Uterus (tissue), 4 donors: Measurements from ENCODE around the gene HLF. TPM values are rescaled to one million over a fixed set of nuclear protein-coding genes. Genes with fewer than 3 reads are reported as not detected.

Experiments used
- DNase-seq, 2 donors: peaks; one replicate each; pipeline ENCODE4 v3.0.0-alpha.2; 2019 to 2020
- H3K27ac ChIP-seq, 2 donors: fragments of 200-600 bp; sonication (generic); 1 replicate in 1 of 2; 2 replicates in 1 of 2; pipeline ENCODE4 v1.5.1; 2016 to 2018
- H3K27me3 ChIP-seq, 2 donors: fragments of 200-600 bp; sonication (generic); one replicate each; pipeline ENCODE4 v1.5.1; 2018 to 2019; ENCODE audit warnings: control low read depth in 1 of 2
- H3K36me3 ChIP-seq, 2 donors: fragments of 200-600 bp; sonication (generic); one replicate each; pipeline ENCODE4 v1.5.1; 2019; ENCODE audit warnings: control low read depth in 1 of 2
- H3K4me1 ChIP-seq, 2 donors: fragments of 200-600 bp; sonication (generic); one replicate each; pipeline ENCODE4 v1.5.1; 2018 to 2019; ENCODE audit warnings: control low read depth in 1 of 2
- H3K4me3 ChIP-seq, 2 donors: fragments of 200-600 bp; sonication (generic); 1 replicate in 1 of 2; 2 replicates in 1 of 2; pipeline ENCODE4 v1.5.1; 2018 to 2019; ENCODE audit warnings: mild to moderate bottlenecking in 1 of 2
- H3K9me3 ChIP-seq, 2 donors: fragments of 200-600 bp; sonication (generic); one replicate each; pipeline ENCODE4 v1.5.1; 2019; ENCODE audit warnings: control low read depth in 1 of 2
- POLR2A ChIP-seq, 2 donors: fragments of 450-650 bp; IDR thresholded peaks; one replicate each; pipeline ENCODE4 v1.6.1; 2016; ENCODE audit warnings: antibody characterized with exemption in 2 of 2, mild to moderate bottlenecking in 1 of 2, moderate library complexity in 1 of 2
- intact Hi-C: fragments of 100-400 bp; cut with DNase I; formaldehyde crosslinking; loops from one replicate; pipeline ENCODE4 v1.15.1; 2023; ENCODE audit warnings: low total_unique reads
- total RNA-seq, 4 donors: library from RNA; depleted of rRNA in 3 of 4; stranded (reverse); fragments of >200 nt in 3 of 4; gene quantifications; one replicate each; pipeline versions ENCODE4 v1.1.0 to v1.2.4, GENCODE V29; 2014 to 2023
- TF ChIP-seq, protein P1 (sequence below), 4 experiments: fragments of 200-600 bp in 2 of 4; fragments of 450-650 bp in 2 of 4; sonication (generic) in 2 of 4; IDR thresholded peaks; one replicate each; pipeline ENCODE4 v1.5.1; 2016 to 2019; ENCODE audit warnings: antibody characterized with exemption in 4 of 4, mild to moderate bottlenecking in 2 of 4, moderate library complexity in 1 of 4
- donor health status: DM: yes; HTN: yes; CAD: no.

The HLF gene
- total RNA-seq, 4 donors from 2014 or later: 12.0 to 81.2 (median 50.4) TPM

- H3K4me1 ChIP-seq: no peaks in the 10 kb centered on the region
- intact Hi-C loops: no loop called here
- no peaks in the 10 kb centered on the region for H3K36me3 ChIP-seq
- no peak for TF ChIP-seq POLR2A (IDR thresholded peaks at IDR 0.05)
- TF ChIP-seq, protein P1, sequence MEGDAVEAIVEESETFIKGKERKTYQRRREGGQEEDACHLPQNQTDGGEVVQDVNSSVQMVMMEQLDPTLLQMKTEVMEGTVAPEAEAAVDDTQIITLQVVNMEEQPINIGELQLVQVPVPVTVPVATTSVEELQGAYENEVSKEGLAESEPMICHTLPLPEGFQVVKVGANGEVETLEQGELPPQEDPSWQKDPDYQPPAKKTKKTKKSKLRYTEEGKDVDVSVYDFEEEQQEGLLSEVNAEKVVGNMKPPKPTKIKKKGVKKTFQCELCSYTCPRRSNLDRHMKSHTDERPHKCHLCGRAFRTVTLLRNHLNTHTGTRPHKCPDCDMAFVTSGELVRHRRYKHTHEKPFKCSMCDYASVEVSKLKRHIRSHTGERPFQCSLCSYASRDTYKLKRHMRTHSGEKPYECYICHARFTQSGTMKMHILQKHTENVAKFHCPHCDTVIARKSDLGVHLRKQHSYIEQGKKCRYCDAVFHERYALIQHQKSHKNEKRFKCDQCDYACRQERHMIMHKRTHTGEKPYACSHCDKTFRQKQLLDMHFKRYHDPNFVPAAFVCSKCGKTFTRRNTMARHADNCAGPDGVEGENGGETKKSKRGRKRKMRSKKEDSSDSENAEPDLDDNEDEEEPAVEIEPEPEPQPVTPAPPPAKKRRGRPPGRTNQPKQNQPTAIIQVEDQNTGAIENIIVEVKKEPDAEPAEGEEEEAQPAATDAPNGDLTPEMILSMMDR (IDR thresholded peaks at IDR 0.05): no peak
- H3K27ac ChIP-seq: no peak overlapping the region
- H3K27me3 ChIP-seq: no peaks in the 10 kb centered on the region
- no peak overlapping the region for H3K4me3 ChIP-seq
- no peaks in the 10 kb centered on the region for H3K9me3 ChIP-seq
- no peak for DNase-seq
Measured at GRCh38 chr17:55319933-55320593, 55.3 kb downstream of the HLF start.

DNA sequence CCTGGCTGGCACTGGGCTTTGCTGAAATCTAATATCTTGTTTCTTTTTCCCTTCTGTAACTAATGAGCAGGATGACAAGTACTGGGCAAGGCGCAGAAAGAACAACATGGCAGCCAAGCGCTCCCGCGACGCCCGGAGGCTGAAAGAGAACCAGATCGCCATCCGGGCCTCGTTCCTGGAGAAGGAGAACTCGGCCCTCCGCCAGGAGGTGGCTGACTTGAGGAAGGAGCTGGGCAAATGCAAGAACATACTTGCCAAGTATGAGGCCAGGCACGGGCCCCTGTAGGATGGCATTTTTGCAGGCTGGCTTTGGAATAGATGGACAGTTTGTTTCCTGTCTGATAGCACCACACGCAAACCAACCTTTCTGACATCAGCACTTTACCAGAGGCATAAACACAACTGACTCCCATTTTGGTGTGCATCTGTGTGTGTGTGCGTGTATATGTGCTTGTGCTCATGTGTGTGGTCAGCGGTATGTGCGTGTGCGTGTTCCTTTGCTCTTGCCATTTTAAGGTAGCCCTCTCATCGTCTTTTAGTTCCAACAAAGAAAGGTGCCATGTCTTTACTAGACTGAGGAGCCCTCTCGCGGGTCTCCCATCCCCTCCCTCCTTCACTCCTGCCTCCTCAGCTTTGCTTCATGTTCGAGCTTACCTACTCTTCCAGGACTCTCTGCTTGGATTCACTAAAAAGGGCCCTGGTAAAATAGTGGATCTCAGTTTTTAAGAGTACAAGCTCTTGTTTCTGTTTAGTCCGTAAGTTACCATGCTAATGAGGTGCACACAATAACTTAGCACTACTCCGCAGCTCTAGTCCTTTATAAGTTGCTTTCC is 56.0 kb downstream of the HLF start:
- no peaks in the 10 kb centered on the region for H3K9me3 ChIP-seq
- H3K27ac ChIP-seq: peak overlapping the region; percentile 1 to 46
- no peak overlapping the region for H3K4me3 ChIP-seq

DNA sequence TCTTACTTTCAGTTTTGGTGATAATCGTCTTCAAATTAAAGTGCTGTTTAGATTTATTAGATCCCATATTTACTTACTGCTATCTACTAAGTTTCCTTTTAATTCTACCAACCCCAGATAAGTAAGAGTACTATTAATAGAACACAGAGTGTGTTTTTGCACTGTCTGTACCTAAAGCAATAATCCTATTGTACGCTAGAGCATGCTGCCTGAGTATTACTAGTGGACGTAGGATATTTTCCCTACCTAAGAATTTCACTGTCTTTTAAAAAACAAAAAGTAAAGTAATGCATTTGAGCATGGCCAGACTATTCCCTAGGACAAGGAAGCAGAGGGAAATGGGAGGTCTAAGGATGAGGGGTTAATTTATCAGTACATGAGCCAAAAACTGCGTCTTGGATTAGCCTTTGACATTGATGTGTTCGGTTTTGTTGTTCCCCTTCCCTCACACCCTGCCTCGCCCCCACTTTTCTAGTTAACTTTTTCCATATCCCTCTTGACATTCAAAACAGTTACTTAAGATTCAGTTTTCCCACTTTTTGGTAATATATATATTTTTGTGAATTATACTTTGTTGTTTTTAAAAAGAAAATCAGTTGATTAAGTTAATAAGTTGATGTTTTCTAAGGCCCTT is 56.8 kb downstream of the HLF start:
- H3K27ac ChIP-seq: peak overlapping the region; percentile 1 to 46
- H3K27me3 ChIP-seq: no peaks in the 10 kb centered on the region
- no peak for DNase-seq
- no peaks in the 10 kb centered on the region for H3K36me3 ChIP-seq
- intact Hi-C loops: no loop called here
- TF ChIP-seq, protein P1 (IDR thresholded peaks at IDR 0.05): no peak
- TF ChIP-seq POLR2A (IDR thresholded peaks at IDR 0.05): no peak
- H3K9me3 ChIP-seq: no peaks in the 10 kb centered on the region
- H3K4me1 ChIP-seq: peaks cover 0 to 7% of the 10 kb centered on the region in 2 donors
- no peak overlapping the region for H3K4me3 ChIP-seq

More for the DNA sequence above, 56.0 kb downstream of the HLF start:
- H3K27me3 ChIP-seq: no peaks in the 10 kb centered on the region
- H3K36me3 ChIP-seq: no peaks in the 10 kb centered on the region
- intact Hi-C loops: no loop called here
- TF ChIP-seq POLR2A (IDR thresholded peaks at IDR 0.05): no peak
- TF ChIP-seq, protein P1 (IDR thresholded peaks at IDR 0.05): no peak
- H3K4me1 ChIP-seq: peaks cover 0 to 5% of the 10 kb centered on the region in 2 donors
- no peak for DNase-seq

DNA sequence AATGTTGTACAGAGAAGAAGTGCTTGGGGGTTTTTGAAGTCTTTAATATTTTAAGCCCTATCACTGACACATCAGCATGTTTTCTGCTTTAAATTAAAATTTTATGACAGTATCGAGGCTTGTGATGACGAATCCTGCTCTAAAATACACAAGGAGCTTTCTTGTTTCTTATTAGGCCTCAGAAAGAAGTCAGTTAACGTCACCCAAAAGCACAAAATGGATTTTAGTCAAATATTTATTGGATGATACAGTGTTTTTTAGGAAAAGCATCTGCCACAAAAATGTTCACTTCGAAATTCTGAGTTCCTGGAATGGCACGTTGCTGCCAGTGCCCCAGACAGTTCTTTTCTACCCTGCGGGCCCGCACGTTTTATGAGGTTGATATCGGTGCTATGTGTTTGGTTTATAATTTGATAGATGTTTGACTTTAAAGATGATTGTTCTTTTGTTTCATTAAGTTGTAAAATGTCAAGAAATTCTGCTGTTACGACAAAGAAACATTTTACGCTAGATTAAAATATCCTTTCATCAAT is 57.8 kb downstream of the HLF start:
- DNase-seq: no peak
- TF ChIP-seq, protein P1 (IDR thresholded peaks at IDR 0.05): no peak
- TF ChIP-seq POLR2A (IDR thresholded peaks at IDR 0.05): no peak
- Histone ChIP-seq H3K9me3 (no peaks in the 10 kb centered on the region), H3K4me1 (peaks cover 0 to 7% of the 10 kb centered on the region in 2 donors), H3K36me3 (no peaks in the 10 kb centered on the region), H3K4me3 (no peak overlapping the region), H3K27ac (no peak overlapping the region), H3K27me3 (no peaks in the 10 kb centered on the region)
- intact Hi-C loops: no loop called here
